ENCODE measurements around the gene P2RX6. TPM values are rescaled to one million over a fixed set of nuclear protein-coding genes. Genes with fewer than 3 reads are reported as not detected.

Gene P2RX6
- total RNA-seq, 2 donors from 2014 or later: 0.29 to 0.30 TPM

DNA sequence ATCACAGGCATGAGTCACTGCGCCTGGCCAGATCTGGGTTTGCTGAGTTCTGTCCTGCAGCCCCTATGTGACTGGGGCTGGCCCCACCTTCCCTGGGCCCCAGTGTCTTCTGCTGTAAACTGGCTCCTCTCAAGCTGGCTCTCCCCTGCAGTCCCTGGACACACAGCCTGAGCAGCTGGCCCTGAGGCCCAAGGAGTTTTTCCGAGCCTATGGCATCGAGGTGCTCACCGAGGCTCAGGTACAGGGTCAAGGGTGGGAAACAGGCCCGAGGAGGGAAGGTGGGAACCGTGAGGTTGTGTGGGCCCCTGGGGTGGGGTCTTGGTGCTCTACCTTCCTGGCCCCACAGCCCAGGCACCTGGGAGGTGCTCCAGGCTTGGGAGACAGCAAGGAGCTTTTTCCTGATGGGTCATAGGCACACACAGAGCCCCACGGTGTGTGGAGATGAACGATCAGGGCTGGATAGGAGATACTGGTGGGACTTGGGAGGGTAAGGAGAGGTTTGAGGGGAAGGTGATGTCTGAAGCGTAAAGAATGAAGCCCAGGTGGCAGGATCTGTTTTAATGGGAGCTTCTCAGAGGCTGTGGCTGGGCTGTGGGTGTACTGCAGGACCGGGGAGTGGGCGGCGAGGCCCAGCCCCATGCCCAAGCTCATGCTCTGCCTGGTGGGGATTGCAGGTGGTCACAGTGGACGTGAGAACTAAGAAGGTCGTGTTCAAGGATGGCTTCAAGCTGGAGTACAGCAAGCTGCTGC lies 39.2 kb upstream of the P2RX6 start:
- no peak for DNase-seq
- Mint-ChIP-seq H3K36me3 (ENCODE audit: insufficient read depth in 2 of 2) (peaks cover 3 to 9% of the 10 kb centered on the region in 2 donors), H3K4me1 (ENCODE audit: low read depth) (peaks cover 24% of the 10 kb centered on the region), H3K4me3 (no peak overlapping the region), H3K27me3 (ENCODE audit: low read depth) (no peaks in the 10 kb centered on the region), H3K9me3 (peaks cover 3 to 6% of the 10 kb centered on the region in 2 donors), H3K27ac (no peak overlapping the region)
- ATAC-seq (replicated peaks in 1 of 2): no peak

DNA sequence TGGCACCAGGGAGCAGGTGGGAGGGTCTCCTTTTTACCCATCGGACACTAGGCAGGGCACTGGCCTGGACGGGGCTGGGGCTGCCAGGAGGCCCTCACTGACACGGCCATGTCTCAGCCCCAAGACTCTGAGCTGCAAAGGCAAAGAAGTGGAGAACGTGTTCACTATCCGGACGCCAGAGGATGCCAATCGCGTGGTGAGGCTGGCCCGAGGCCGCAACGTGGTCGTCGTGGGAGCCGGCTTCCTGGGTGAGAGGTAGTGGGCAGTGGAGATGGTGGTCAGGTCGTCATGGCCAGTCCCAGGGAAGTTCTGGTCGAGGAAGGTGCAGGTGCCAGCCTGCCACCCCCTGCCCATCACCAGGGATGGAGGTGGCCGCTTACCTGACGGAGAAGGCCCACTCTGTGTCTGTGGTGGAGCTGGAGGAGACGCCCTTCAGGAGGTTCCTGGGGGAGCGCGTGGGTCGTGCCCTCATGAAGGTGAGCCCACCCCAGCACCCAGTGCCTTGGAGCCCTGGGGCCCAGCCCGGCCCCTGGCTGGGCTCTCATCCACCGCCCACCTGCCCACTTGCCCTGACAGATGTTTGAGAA lies 38.6 kb upstream of the P2RX6 start:
- Mint-ChIP-seq H3K36me3 (ENCODE audit: insufficient read depth in 2 of 2) (peaks cover 3 to 9% of the 10 kb centered on the region in 2 donors), H3K4me3 (no peak overlapping the region), H3K9me3 (peaks cover 3 to 6% of the 10 kb centered on the region in 2 donors), H3K27ac (no peak overlapping the region), H3K4me1 (ENCODE audit: low read depth) (peaks cover 31% of the 10 kb centered on the region), H3K27me3 (ENCODE audit: low read depth) (no peaks in the 10 kb centered on the region)
- DNase-seq (no peak), ATAC-seq (replicated peaks in 1 of 2) (no peak)

DNA sequence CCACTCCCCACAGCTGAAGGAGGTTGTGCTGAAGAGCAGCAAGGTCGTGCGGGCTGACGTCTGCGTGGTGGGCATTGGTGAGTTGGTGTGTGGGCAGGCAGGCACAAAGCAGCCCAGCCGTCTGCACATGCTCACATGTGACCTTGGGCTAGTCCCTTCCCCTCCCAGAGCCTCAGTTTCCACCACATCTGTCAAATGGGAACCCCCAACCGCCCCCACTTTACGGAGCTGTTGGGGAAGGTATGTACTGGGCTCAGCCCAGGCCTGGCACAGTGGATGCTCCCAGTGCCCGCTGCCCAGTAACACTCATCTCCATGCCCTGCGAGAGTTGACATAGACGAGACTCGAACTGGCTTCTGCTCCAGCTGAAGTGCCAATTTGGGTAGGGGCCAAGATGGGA lies 37.9 kb upstream of the P2RX6 start:
- ATAC-seq (replicated peaks in 1 of 2): no peak
- Mint-ChIP-seq H3K4me3 (no peak overlapping the region), H3K9me3 (peaks cover 3 to 6% of the 10 kb centered on the region in 2 donors), H3K4me1 (ENCODE audit: low read depth) (peaks cover 34% of the 10 kb centered on the region), H3K36me3 (ENCODE audit: insufficient read depth in 2 of 2) (peaks cover 3 to 9% of the 10 kb centered on the region in 2 donors), H3K27ac (no peak overlapping the region), H3K27me3 (ENCODE audit: low read depth) (no peaks in the 10 kb centered on the region)
- DNase-seq: no peak

GRCh38 chr22:20977516-20978170 lies 37.3 kb upstream of the P2RX6 start:
- no peak overlapping the region for H3K27ac Mint-ChIP-seq
- DNase-seq: no peak
- peaks cover 36% of the 10 kb centered on the region for H3K4me1 Mint-ChIP-seq (ENCODE audit: low read depth)
- H3K36me3 Mint-ChIP-seq (ENCODE audit: insufficient read depth in 2 of 2): peaks cover 3 to 9% of the 10 kb centered on the region in 2 donors
- ATAC-seq (replicated peaks in 1 of 2): no peak
- peaks cover 3 to 6% of the 10 kb centered on the region in 2 donors for H3K9me3 Mint-ChIP-seq
- H3K4me3 Mint-ChIP-seq: no peak overlapping the region
- H3K27me3 Mint-ChIP-seq (ENCODE audit: low read depth): no peaks in the 10 kb centered on the region

- DNase-seq: no peak
- Mint-ChIP-seq H3K27ac (no peak overlapping the region), H3K36me3 (ENCODE audit: insufficient read depth in 2 of 2) (peaks cover 3 to 9% of the 10 kb centered on the region in 2 donors), H3K27me3 (ENCODE audit: low read depth) (no peaks in the 10 kb centered on the region), H3K9me3 (peaks cover 3 to 6% of the 10 kb centered on the region in 2 donors), H3K4me1 (ENCODE audit: low read depth) (peaks cover 44% of the 10 kb centered on the region), H3K4me3 (peak overlapping the region in 1 of 2 donors; percentile 41)
- no peak for ATAC-seq (replicated peaks in 1 of 2)
These were observed 36.5 kb upstream of the P2RX6 start for GRCh38 chr22:20978419-20978818.

DNA sequence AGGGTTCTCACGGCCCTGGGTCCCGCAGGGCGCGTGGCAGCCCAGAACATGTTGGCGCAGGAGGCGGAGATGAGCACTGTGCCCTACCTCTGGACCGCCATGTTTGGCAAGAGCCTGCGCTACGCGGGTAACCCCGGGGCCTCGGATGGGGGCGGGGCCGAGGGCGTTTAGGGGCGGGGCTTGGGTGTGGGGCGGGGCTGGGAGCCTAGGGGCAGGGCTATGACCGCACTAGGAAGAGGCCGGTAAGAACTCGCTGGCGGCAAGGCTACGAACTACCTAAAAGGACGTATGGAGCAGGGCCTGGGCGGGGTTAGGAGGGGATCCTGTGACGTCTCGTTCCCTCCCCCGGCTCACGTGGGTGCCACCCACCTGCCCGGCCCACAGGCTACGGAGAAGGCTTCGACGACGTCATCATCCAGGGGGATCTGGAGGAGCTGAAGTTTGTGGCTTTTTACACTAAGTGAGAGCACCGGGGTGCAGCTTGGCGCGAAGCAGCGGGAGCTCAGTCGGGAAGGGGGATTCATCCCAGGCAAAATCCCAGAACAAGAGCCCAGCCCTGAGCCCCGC lies 35.6 kb upstream of the P2RX6 start:
- H3K36me3 Mint-ChIP-seq (ENCODE audit: insufficient read depth in 2 of 2): peaks cover 3 to 10% of the 10 kb centered on the region in 2 donors
- peak; percentile 51 to 67 for DNase-seq

DNA sequence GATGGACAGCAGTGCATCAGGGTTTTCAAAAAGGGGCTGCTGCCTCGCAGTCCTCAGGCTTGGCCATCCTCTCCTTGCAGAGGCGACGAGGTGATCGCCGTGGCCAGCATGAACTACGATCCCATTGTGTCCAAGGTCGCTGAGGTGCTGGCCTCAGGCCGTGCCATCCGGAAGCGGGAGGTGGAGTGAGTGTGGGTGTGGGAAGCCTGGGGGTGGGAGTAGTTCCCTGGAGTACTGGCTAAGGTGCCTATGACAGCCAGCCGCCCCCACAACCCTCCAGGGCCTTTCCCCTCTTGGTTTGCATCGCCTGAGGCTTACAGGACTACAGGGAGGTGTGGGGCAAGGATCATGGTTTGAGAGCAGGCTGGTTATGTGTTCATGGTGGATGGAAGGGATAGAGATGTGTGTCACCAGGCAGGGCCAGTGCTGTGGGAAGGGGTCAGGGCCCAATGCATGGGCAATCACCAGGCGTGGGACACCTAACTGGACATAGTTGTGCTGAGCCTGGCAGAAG lies 35.0 kb upstream of the P2RX6 start:
- H3K36me3 Mint-ChIP-seq (ENCODE audit: insufficient read depth in 2 of 2): peaks cover 3 to 11% of the 10 kb centered on the region in 2 donors
- peaks cover 52% of the 10 kb centered on the region for H3K4me1 Mint-ChIP-seq (ENCODE audit: low read depth)
- H3K27ac Mint-ChIP-seq: no peak overlapping the region
- peaks cover 3 to 6% of the 10 kb centered on the region in 2 donors for H3K9me3 Mint-ChIP-seq
- DNase-seq (no peak), ATAC-seq (replicated peaks in 1 of 2) (no peak)
- H3K27me3 Mint-ChIP-seq (ENCODE audit: low read depth): no peaks in the 10 kb centered on the region
- peak overlapping the region in 1 of 2 donors; percentile 0 for H3K4me3 Mint-ChIP-seq

More for the DNA sequence above, 35.6 kb upstream of the P2RX6 start:
- H3K27ac Mint-ChIP-seq: no peak overlapping the region
- H3K4me1 Mint-ChIP-seq (ENCODE audit: low read depth): peaks cover 52% of the 10 kb centered on the region
- peak; percentile 20 to 66 for ATAC-seq (replicated peaks in 1 of 2)
- H3K9me3 Mint-ChIP-seq: peaks cover 3 to 6% of the 10 kb centered on the region in 2 donors
- H3K4me3 Mint-ChIP-seq: peak overlapping the region; percentile 41 to 77
- H3K27me3 Mint-ChIP-seq (ENCODE audit: low read depth): no peaks in the 10 kb centered on the region

DNA sequence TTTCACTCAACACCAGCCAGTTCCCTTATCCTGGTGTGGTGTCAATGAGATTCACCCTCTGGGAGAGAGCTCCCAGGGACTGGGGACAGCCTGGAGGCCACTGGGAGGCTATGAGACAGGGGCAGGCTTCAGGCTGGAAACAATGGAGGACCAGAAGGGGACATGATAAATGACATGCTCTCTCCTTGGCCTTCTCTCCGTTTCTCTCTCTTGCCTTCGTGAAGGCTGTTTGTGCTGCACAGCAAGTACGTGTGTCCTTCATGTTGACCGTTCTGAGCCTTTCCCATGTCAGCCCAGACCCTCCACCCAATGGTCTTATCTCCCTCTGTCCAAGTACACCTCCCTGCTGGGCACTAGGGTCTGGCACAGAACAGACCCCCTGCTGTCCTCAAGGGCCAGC lies 34.4 kb upstream of the P2RX6 start:
- DNase-seq (no peak), ATAC-seq (replicated peaks in 1 of 2) (no peak)
- Mint-ChIP-seq H3K27ac (no peak overlapping the region), H3K36me3 (ENCODE audit: insufficient read depth in 2 of 2) (peaks cover 3 to 11% of the 10 kb centered on the region in 2 donors), H3K4me3 (peak overlapping the region; percentile 95 to 97), H3K27me3 (ENCODE audit: low read depth) (no peaks in the 10 kb centered on the region), H3K4me1 (ENCODE audit: low read depth) (peaks cover 52% of the 10 kb centered on the region), H3K9me3 (peaks cover 3 to 6% of the 10 kb centered on the region in 2 donors)

DNA sequence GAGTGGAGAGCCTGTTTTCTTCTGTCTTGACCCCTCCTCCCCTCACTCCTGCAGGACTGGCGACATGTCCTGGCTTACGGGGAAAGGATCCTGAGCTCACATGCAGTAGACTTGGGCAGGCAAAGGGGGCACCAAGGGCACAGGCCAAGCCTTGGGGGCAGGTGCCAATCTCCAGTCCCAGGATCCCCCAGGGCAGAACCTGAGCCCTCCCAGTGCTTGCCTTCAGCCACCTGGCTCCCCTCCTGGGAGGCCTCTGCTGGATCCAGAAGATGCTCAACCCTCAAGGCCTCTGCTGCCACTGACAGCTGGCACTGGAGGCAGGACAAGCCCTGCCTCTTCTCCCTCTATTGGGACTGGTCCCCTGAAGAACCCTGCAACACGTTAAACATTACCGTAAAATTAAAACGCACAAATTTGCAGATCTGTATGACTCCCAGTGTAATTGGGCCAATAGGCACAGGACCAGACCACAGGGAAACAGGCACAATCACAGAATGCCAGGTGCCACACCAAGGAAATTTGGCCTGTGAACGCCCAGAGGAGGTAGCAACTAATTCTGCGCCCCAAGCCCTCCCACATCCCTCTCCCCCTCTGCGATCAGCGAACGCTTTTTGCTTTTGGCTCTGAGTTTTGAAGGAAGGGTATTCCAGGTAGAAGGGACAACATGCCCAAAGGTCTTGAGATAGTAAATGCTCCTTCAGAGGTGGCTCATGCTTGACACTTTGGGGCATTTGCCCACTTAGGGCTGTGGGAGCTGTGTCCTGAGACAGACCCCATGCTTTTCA lies 33.8 kb upstream of the P2RX6 start:
- Mint-ChIP-seq H3K27me3 (ENCODE audit: low read depth) (no peaks in the 10 kb centered on the region), H3K27ac (peak overlapping the region; percentile 88), H3K4me1 (ENCODE audit: low read depth) (peaks cover 52% of the 10 kb centered on the region), H3K4me3 (peak overlapping the region; percentile 95 to 97), H3K9me3 (peaks cover 3 to 6% of the 10 kb centered on the region in 2 donors), H3K36me3 (ENCODE audit: insufficient read depth in 2 of 2) (peaks cover 5 to 11% of the 10 kb centered on the region in 2 donors)
- DNase-seq: no peak
- no peak for ATAC-seq (replicated peaks in 1 of 2)

- H3K4me3 Mint-ChIP-seq: peak within 1 kb of the TSS; percentile 95 to 97
- DNase-seq (peak; percentile 81 to 82), ATAC-seq (replicated peaks in 1 of 2) (peak; percentile 85 to 91)
- peaks cover 3 to 6% of the 10 kb centered on the region in 2 donors for H3K9me3 Mint-ChIP-seq
- H3K36me3 Mint-ChIP-seq (ENCODE audit: insufficient read depth in 2 of 2): peaks cover 8 to 15% of the 10 kb centered on the region in 2 donors
- H3K4me1 Mint-ChIP-seq (ENCODE audit: low read depth): peaks cover 49% of the 10 kb centered on the region
- H3K27ac Mint-ChIP-seq: peak within 1 kb of the TSS; percentile 88
- no peaks in the 10 kb centered on the region for H3K27me3 Mint-ChIP-seq (ENCODE audit: low read depth)
These were observed 33.0 kb upstream of the P2RX6 start, which contains the start of gene LZTR1 for GRCh38 chr22:20981787-20982562. Gene LZTR1, plus strand, starts transcription at chr22:20982297. Its CDS starts 75 bp downstream, at chr22:20982372.

DNA sequence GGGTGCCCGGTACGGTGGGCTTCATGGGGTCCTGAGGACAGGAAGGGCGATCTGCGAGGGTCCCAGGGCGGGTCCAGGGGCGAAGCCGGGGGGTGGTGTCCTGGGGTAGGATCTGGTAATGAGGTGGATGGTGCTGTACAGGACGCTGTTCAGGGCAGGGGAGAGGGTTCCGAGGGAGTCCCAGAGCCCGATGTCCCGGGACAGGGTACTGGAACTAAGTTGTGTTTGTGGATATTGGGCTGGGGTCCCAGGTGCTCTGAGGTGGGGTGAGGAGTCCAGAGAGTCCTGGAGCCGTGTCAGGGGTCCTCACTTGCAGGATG lies 32.4 kb upstream of the P2RX6 start:
- Mint-ChIP-seq H3K4me1 (ENCODE audit: low read depth) (peaks cover 47% of the 10 kb centered on the region), H3K27ac (peak overlapping the region; percentile 85), H3K4me3 (peak overlapping the region; percentile 95 to 97), H3K36me3 (ENCODE audit: insufficient read depth in 2 of 2) (peaks cover 8 to 15% of the 10 kb centered on the region in 2 donors), H3K27me3 (ENCODE audit: low read depth) (no peaks in the 10 kb centered on the region), H3K9me3 (peaks cover 3 to 6% of the 10 kb centered on the region in 2 donors)
- no peak for DNase-seq
- ATAC-seq (replicated peaks in 1 of 2): peak; percentile 16
